Measurements from ENCODE around the gene CLDN6.

CLDN6 gene

GRCh38 chr16:2983706-2984136 is 34.3 kb downstream of the CLDN6 start:
- peak; percentile 71 for DNase-seq

DNA sequence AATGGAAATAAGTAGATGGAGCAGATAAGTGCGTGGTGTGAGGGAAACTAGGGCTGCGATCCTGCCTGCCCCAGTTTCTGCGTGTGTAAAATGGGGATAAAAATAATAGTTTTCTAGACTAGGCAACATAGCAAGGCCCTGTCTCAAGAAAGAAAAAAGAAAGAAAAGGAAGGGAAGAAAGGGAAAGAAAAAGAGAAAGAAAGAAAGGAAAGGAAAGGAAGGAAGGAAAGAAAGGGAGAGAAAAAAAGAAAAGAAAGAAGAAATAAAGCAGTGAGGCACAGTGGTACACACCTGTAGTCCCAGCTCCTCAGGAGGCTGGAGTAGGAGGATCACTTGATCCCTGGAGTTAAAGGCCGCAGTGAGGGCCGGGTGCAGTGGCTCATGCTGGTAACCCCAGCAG is 35.6 kb downstream of the CLDN6 start:
- DNase-seq = no peak

GRCh38 chr16:2981899-2982250 is 36.1 kb downstream of the CLDN6 start:
- DNase-seq = no peak

DNA sequence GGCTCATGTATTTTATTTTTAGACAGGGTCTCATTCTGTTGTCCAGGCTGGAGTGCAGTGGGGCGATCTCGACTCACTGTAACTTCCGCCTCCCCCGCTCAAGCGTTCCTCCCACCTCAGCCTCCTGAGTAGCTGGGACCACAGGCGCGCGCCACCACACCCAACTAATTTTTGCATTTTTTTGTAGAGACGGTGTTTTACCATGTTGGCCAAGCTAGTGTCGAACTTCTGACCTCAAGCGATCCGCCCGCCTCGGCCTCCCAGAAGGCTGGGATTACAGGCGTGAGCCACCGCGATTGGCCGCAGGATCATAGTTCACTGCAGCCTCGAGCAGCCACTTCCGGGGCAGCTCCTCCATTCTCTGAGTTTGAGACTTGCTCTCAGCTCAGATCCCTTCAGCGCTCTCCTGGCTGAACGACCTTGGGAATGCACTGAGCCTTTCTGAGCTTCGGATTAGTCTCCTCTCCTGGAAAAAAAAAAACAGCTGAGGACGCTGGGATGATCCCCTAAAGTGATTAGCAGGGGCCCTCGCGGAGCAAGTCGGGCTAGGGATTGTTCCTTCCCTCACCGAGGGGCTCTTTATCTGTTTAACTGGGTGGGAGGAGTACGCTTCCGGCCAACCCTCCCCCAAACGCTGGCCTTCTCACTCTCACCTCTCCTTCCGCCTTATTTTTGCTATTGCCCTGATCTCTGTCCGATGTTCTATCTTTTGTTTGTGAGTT is 36.6 kb downstream of the CLDN6 start:
- no peak for DNase-seq

DNA sequence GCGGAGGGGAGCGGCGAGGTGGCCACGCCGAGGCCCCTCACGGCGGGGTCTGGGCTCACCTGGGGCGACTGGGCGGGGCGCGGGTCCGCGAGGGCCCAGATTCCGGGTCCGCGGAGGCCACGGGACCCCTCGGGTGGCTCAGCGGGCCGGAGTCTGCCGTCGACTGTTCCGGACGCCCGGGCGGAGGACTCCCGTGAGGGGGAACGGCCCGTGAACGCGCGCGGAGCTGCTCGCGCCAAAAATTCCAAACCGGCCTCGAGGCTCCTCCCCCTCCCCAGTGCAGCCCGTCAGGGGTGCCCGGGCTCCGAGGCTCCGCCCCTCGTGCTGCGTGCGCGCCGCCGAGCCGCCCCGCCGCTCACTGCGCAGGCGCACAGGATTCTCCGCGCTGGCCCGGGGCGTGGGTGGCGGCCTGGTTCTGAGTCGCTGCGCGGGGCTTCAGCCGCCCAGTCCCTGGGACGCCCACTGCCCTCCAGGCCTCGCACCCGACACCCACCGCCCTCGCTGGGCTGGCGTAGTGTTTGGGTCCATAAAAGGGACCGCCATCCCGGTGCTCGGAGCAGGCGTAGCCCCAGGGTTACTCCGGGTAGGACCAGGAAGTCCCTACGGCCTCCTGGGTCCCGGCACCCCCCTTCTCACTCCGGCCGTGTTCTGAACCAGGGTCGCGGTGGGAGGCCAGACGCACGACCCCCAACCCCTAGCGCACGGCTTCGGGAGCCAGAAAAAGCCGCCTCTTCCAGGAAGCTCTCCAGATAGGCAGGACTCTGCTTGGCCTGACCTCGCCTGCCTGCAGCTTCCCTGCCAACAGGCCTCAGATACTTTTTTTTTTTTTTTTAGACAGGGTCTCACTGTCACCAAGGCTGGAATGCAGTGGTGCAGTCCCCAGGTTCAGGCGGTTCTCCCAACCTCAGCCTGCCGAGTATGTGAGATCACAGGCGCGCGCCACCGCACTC is 37.5 kb downstream of the CLDN6 start, which contains the start of gene PKMYT1:
Gene PKMYT1 (minus strand): TSS at position 220 of the 950 bp plus-strand sequence. CDS start 789 bp downstream, outside the sequence.
- DNase-seq = peak; percentile 88

DNA sequence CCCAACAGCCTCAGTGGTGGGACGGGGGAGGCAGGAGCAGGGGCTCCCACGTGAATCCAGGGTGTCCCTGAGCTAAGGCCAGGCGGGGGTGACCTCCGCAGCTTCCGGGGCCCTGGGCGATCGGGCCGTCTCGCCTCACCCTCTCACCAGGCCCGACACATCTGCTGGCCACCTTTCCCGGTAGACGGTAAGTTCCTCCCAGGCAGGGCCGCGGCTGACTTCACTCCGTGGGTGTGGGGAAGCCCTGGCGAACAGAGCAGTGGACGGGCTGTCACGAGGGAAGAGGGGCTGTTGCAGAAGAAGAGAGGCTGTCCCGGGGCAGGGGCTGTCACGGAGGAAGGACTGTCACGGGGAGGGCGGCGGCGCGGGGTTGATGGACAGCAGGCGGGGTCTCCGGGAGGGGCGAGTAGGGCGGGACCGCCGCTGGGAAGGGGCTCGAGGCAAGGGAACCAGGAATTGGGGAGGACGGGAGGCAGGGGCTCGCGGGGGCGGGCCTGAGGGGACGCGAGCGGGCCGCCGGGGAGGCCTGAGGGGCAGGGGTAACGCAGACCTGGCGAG is 38.2 kb downstream of the CLDN6 start:
- no peak for DNase-seq

DNA sequence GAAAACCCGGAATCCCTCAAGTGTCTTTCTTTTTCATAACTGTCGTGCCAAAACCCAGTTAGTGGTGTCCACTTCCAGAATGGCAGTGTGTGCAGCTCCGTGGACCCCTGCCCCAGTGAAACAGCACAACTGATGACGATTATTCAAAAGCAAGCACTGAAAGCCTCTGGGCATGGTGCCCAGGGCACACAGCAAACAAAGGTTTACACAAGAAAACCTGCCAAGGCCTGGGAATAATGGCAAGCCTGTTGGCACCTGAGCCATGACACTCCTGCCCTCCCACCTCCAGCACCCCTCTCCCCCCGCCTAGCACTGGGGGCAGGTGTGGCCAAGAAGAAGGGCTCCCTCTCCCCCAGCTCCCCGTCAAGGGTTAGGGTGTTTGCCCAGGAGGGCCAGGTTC is 40.5 kb downstream of the CLDN6 start:
- DNase-seq = no peak

DNA sequence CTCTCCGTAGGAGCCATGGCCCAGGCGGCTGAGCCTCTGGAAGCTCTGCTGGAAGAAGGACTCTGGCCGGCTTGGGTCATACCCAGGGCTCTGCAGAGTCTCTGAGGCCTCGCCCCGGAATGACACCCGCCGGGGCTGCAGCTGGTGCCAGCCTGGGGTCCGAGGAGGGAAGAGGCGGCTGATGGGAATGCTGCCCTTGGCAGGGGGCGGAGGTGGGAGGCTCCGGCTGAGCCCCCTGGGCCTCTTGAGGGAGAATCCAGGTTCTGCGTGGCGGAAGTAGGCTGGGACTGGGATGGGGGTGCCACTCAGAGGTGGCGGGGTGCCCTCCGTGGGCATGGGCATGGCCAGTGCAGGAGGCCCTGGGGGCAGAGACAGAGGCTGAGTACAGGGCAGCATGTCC is 41.3 kb downstream of the CLDN6 start:
- DNase-seq = no peak

DNA sequence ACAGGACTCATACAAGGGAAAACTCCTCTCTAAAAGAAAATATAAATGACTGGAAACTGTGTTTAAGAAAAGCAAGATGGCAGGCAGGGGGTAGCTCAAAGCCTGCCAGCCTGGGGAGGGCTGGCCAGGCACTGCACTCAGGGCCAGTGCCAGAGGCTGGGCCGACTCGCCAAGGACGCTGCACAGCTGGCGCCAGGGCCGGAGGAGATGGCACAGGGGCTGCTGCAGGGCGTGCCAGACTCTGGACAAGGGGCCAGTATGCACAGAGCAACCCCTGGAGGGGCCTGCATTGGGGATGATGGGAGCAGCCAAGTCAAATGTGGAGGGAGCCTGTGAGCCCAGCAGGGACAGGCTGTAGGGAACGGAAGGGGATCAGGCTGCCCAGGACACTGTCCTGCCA is 41.8 kb downstream of the CLDN6 start:
- no peak for DNase-seq

DNA sequence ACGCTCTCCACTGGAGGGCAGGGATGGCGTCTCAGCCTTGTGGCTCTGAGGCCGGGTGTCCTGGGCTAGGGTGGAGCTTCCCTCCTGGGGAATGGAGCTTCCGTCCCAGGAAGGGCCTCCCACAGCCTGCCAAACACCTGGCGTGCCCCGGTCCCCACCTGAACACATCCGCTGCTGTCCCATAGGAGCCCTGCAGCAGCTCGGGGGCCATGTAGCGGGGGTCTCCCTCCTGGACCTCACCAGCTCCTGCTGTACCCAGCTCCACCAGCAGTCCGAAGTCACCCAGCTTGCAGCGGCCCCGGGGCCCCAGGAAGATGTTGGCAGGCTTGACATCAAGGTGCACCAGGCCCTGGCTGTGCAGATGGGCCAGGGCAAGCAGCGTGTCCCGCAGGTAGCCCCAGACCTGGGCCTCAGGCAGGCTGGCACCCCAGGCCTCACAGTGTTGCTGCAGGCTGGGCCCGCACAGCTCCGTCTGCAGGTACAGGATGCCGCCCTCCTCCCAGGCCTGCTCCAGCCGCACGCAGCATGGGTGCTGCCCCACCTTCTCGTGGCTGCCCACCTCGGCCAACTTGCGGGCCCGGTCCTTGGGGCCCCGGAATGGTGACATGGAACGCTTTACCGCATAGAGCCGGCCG is 42.7 kb downstream of the CLDN6 start:
- no peak for DNase-seq

DNA sequence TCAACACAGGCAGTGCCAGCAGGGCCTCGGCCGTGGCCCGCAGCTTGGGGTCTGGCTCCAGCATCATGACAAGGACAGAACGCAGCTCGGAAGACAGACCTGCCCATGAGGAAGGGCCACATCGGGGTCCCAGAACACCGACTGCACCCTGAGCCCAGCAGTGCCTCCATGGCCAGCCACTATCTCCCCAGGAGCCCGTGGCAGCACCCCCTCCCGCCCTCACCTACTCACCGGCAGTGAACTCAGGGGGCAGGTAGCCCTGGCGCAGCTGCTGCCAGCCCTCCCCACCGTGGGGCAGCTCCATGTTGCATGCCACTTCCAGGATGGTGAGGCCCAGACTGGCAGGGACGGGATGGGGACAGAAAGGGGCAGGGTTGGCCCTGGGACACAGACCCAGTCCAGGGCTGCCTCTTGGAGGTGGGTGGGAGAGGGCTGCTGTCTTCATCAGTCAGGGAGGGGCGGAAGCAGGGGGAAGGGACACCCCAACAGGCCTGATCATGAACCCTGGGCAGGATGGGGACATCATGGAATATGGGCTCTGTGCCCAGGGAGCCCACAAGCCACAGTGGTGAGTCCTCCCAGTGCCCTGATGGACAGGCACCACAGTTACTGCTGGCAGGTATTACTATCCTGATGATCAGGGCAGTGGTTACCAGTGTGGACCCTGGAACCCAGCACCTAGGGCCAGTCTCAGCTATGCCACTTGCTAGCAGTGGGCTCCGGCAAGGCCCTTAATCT is 43.5 kb downstream of the CLDN6 start:
- DNase-seq = no peak

- DNase-seq = no peak
Measured at GRCh38 chr16:2973605-2974318, 44.2 kb downstream of the CLDN6 start.

DNA sequence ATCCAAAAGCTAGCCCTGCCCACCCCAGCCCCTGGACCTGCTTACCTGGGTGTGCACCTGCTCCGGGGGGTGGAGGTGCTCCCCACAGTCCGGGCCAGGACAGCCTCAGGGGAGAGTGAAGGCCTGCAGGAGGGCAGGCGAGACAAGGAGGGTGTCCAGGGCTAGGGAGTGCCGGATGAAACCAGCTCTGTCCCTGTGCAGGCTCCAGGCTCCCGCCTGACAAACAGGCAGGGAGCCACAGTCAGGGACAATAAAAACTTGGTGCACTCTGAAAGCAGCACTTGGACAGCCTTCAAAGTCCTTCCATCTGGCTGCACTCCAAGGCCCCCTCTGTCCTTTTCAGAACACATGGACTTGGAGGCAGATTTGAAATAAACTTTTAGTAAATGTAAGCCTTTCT is 44.9 kb downstream of the CLDN6 start:
- DNase-seq = no peak

DNA sequence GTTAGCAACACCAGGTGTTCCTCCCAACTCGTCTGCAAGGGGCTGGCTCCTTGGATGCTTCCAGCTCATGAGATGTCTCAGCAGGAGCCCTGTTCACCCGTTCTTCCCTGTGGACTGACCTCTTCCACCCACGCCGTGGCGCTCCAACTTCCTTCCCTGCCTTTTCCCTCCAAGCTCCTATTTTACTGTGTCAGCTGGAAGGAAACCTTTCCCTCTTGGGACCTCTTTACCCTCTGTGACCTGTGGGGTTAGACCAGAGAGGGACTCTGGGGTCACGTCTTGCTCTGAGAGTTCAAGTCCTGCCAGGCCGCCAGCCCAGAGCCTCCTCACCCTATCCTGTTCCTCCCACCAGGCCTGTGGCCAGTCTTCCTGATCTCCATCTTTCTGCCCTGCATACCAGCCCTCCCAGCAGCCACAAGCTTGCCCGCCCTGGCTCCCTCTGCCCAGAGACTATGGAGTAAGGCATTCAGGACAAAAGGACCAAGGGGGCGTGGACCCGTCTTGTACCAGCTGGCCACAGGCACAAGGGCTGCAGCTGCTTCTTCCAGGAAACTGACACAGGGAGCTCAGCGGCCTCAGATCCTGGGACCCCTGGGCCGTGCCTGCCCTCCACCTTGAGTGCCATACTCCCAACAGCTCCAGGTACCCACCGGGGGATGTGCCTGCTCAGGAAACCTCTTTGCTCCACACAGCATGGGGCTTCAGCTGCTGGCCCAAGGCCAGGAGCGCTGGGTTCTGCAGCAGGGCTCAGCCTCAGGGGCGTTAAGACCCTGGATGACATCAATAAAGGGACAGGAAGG is 45.8 kb downstream of the CLDN6 start:
- DNase-seq = no peak

DNA sequence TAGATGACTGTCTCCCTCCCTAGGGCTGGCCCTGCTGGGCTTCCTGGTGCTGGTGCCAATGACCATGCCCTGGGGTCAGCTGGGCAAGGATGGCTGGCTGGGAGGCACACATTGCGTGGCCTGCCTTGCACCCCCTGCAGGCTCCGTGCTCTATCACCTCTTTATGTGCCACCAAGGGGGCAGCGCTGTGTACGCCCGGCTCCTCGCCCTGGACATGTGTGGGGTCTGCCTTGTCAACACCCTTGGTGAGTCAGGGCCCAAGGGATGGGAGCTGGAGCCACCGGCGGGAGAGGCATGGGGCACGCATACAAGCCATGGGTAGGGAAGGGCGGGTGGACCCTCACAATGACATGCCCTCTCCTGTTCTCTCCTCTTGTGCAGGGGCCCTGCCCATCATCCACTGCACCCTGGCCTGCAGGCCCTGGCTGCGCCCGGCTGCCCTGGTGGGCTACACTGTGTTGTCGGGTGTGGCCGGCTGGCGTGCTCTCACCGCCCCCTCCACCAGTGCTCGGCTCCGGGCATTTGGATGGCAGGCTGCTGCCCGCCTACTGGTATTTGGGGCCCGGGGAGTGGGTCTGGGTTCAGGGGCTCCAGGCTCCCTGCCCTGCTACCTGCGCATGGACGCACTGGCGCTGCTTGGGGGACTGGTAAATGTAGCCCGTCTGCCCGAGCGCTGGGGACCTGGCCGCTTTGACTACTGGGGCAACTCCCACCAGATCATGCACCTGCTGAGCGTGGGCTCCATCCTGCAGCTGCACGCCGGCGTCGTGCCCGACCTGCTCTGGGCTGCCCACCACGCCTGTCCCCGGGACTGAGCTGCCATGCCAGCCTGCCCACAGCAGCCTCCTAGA is 46.6 kb downstream of the CLDN6 start:
- no peak for DNase-seq

- DNase-seq = no peak
Measured at GRCh38 chr16:2970563-2970962, 47.4 kb downstream of the CLDN6 start.

DNA sequence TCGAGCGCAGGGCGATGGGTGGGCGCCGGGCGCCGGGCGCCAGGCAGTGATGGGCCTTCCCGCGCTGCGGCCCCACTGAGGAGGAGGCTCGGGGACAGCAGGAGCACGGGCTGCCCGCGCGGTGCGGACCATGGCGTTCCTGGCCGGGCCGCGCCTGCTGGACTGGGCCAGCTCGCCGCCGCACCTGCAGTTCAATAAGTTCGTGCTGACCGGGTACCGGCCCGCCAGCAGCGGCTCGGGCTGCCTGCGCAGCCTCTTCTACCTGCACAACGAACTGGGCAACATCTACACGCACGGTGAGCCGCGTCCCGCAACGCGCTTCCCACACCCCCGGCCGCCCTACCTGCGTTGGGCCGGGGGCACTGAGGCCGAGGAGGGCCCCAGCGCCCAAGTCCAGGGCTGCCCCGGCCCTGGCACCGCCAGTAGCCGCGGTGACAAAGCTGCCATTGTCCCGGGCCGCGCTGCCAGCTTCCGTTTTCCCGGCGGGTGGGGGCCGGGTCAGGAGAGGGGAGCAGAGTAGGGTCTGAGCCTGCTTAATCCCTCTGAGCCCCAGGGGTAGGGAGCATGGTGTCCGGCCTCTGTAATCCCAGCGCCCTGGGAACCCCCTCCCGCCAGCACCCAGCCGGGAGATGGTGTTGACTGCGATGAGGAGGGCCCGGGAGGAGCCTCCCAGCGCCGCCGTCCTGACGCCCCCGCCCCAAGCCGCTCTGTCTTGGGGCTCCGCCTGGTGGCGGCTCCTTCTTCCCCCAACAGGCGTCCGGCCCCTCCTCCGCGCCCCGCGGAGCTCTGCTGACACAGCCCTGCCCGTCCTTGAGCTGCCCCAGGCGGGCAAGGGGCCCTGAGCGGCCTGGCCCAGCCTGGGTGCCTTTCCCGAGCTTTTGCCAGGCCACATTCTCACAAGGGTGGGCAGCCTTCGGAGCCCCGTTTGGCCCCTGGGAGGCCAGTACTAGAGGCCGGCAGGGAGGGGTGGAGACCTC is 48.1 kb downstream of the CLDN6 start:
- peak; percentile 56 for DNase-seq

GRCh38 chr16:2968738-2969544 is 49.0 kb downstream of the CLDN6 start, which contains the start of gene PAQR4:
Gene PAQR4 (plus strand): TSS chr16:2969348. CDS start chr16:2969675, 327 bp downstream.
- peak; percentile 87 for DNase-seq
